Keratinocyte (primary cell): ENCODE data around the gene MTFP1. TPM values are rescaled to one million over a fixed set of nuclear protein-coding genes. Genes with fewer than 3 reads are reported as not detected.
"Not testable (repeated sequence)": the region's sequence is repeated elsewhere in the genome, so short reads cannot be mapped to it uniquely, and the experiment has no call there.

Experiments
- DNase-seq: peaks from one replicate; pipeline ENCODE4 v3.0.0-alpha.2; 2011; ENCODE audit warnings: low read depth, missing footprints, low spot score
- FAIRE-seq: peaks from 2 replicates; lab custom pipeline; 2011; peaks lifted over from hg19 to GRCh38; lab: Jason Lieb, UNC
- H2AFZ ChIP-seq: 2 replicates; pipeline ENCODE4 v1.6.0; 2012; ENCODE audit warnings: low read length, control low read depth, inconsistent platforms; ENCODE audit not compliant: control insufficient read depth
- H3K27ac ChIP-seq: 2 replicates; pipeline ENCODE4 v1.5.1; 2011; ENCODE audit warnings: low read length; ENCODE audit not compliant: control insufficient read depth, insufficient read depth
- H3K27me3 ChIP-seq: 3 replicates; pipeline ENCODE4 v1.6.0; 2011; ENCODE audit warnings: low read length; ENCODE audit not compliant: control insufficient read depth, insufficient read depth; ENCODE audit errors: extremely low read depth
- H3K36me3 ChIP-seq, 2 experiments: 2 replicates in 1 of 2; 3 replicates in 1 of 2; pipeline ENCODE4 v1.5.1; 2011; ENCODE audit warnings: low read length in 2 of 2, mild to moderate bottlenecking in 1 of 2; ENCODE audit not compliant: control insufficient read depth in 2 of 2, insufficient read depth in 2 of 2; ENCODE audit errors: extremely low read depth in 1 of 2
- H3K4me1 ChIP-seq: 3 replicates; pipeline ENCODE4 v1.5.1; 2011; ENCODE audit warnings: low read length; ENCODE audit not compliant: control insufficient read depth, insufficient read depth; ENCODE audit errors: extremely low read depth
- H3K4me2 ChIP-seq: 3 replicates; pipeline ENCODE4 v1.6.0; 2011; ENCODE audit warnings: low read depth, low read length; ENCODE audit not compliant: control insufficient read depth, insufficient read depth; ENCODE audit errors: extremely low read depth
- H3K4me3 ChIP-seq, 3 experiments: fragments of 200-600 bp in 1 of 3; sonication (generic) in 1 of 3; 2 replicates in 2 of 3; 3 replicates in 1 of 3; pipeline ENCODE4 v1.5.1; 2011 to 2016; ENCODE audit warnings: low read length in 3 of 3, mild to moderate bottlenecking in 3 of 3, control low read depth in 2 of 3, inconsistent platforms in 1 of 3, low read depth in 1 of 3, mixed read lengths in 1 of 3, mixed run types in 1 of 3, moderate library complexity in 1 of 3; ENCODE audit not compliant: control insufficient read depth in 2 of 3, insufficient read depth in 2 of 3; ENCODE audit errors: extremely low read depth in 1 of 3
- H3K79me2 ChIP-seq: 2 replicates; pipeline ENCODE4 v1.6.0; 2012; ENCODE audit warnings: low read length; ENCODE audit not compliant: control insufficient read depth, insufficient read depth
- H3K9ac ChIP-seq: 3 replicates; pipeline ENCODE4 v1.6.0; 2011; ENCODE audit warnings: low read length; ENCODE audit not compliant: control insufficient read depth, insufficient read depth; ENCODE audit errors: extremely low read depth
- H3K9me1 ChIP-seq: 3 replicates; pipeline ENCODE4 v1.6.0; 2011; ENCODE audit warnings: low read length; ENCODE audit not compliant: control insufficient read depth, insufficient read depth; ENCODE audit errors: extremely low read depth
- H3K9me3 ChIP-seq: 2 replicates; pipeline ENCODE4 v1.5.1; 2012; ENCODE audit warnings: low read depth, low read length; ENCODE audit not compliant: control insufficient read depth
- H4K20me1 ChIP-seq: 3 replicates; pipeline ENCODE4 v1.6.0; 2011; ENCODE audit warnings: low read length; ENCODE audit not compliant: control insufficient read depth, insufficient read depth; ENCODE audit errors: extremely low read depth
- EZH2 ChIP-seq: IDR thresholded peaks from one replicate; pipeline ENCODE4 v1.6.1; 2012; ENCODE audit warnings: inconsistent platforms, mild to moderate bottlenecking, low read length, moderate library complexity
- dilution Hi-C: fragments of 300-500 bp; cut with MboI; formaldehyde crosslinking; loops from one replicate; pipeline ENCODE4 v1.7.0; 2020; ENCODE audit warnings: low sequenced_read_pairs; ENCODE audit not compliant: extremely low pct_ligation_motif_present
- polyA plus RNA-seq, 5 experiments: library from polyadenylated mRNA; depleted of rRNA in 3 of 5; stranded (reverse) in 3 of 5; stranded (forward) in 1 of 5; unstranded in 1 of 5; fragments of >200 nt; gene quantifications; 1 replicate in 1 of 5; 2 replicates in 3 of 5; 3 replicates in 1 of 5; pipeline versions ENCODE4 v1.2.1 to v1.2.3, GENCODE V29; 2011 to 2012; ENCODE audit warnings: missing spikeins in 2 of 5, low read depth in 1 of 5, low replicate concordance in 1 of 5
- TF ChIP-seq, protein P1 (sequence below), 3 experiments: IDR thresholded peaks in 1 of 3; conservative IDR thresholded peaks in 1 of 3; optimal IDR thresholded peaks in 1 of 3; 2 replicates in 2 of 3; 3 replicates in 1 of 3; pipeline versions ENCODE3 to v1.5.1; 2011; ENCODE audit warnings: low read length in 3 of 3, mild to moderate bottlenecking in 3 of 3, moderate library complexity in 2 of 3, control low read depth in 1 of 3, inconsistent platforms in 1 of 3; ENCODE audit not compliant: insufficient read depth in 2 of 3; ENCODE audit errors: extremely low read depth in 1 of 3

Gene MTFP1
- polyA plus RNA-seq, 1 donor (not counting 4 experiments of a cell fraction or from before 2014, with no cell fraction given) = 8.4 TPM

GRCh38 chr22:30402028-30402765 lies 23.4 kb upstream of the MTFP1 start:
- H3K36me3 ChIP-seq = peaks cover 20 to 45% of the 10 kb centered on the region in 2 experiments

DNA sequence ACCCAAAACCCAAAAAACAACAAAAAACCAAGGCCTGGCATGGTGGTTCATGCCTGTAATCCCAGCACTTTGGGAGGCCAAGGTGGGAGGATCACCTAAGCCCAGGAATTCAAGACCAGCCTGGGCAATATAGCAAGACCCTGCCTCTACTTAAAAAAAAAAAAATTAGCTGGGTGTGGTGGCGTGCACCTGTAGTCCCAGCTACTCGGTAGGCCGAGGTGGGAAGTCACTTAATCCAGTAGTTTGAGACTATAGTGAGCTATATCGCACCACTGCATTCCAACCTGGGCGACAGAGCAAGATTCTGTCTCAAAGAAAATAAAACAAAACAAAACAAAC lies 22.8 kb upstream of the MTFP1 start:
- H3K4me2 ChIP-seq, dilution Hi-C loops, H3K27ac ChIP-seq, H3K27me3 ChIP-seq, FAIRE-seq, H3K9me3 ChIP-seq, H4K20me1 ChIP-seq, H3K4me3 ChIP-seq, H3K9ac ChIP-seq, H3K9me1 ChIP-seq, H2AFZ ChIP-seq, DNase-seq: not testable (repeated sequence)
- Histone ChIP-seq H3K4me1 (peaks cover 26% of the 10 kb centered on the region), H3K36me3 (peaks cover 23 to 48% of the 10 kb centered on the region in 2 experiments), H3K79me2 (peaks cover 69% of the 10 kb centered on the region)

More at GRCh38 chr22:30402028-30402765, 23.4 kb upstream of the MTFP1 start:
- DNase-seq (no peak), FAIRE-seq (no peak)
- Histone ChIP-seq H3K9me3 (no peaks in the 10 kb centered on the region), H3K9ac (no peak overlapping the region), H3K4me1 (peaks cover 26% of the 10 kb centered on the region), H3K4me2 (no peak overlapping the region), H3K79me2 (peaks cover 75% of the 10 kb centered on the region), H3K27ac (no peak overlapping the region), H2AFZ (no peak overlapping the region), H4K20me1 (no peaks in the 10 kb centered on the region), H3K4me3 (no peak overlapping the region), H3K9me1 (no peaks in the 10 kb centered on the region), H3K27me3 (no peaks in the 10 kb centered on the region)
- dilution Hi-C loops = no loop called here
- TF ChIP-seq, protein P1, sequence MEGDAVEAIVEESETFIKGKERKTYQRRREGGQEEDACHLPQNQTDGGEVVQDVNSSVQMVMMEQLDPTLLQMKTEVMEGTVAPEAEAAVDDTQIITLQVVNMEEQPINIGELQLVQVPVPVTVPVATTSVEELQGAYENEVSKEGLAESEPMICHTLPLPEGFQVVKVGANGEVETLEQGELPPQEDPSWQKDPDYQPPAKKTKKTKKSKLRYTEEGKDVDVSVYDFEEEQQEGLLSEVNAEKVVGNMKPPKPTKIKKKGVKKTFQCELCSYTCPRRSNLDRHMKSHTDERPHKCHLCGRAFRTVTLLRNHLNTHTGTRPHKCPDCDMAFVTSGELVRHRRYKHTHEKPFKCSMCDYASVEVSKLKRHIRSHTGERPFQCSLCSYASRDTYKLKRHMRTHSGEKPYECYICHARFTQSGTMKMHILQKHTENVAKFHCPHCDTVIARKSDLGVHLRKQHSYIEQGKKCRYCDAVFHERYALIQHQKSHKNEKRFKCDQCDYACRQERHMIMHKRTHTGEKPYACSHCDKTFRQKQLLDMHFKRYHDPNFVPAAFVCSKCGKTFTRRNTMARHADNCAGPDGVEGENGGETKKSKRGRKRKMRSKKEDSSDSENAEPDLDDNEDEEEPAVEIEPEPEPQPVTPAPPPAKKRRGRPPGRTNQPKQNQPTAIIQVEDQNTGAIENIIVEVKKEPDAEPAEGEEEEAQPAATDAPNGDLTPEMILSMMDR (optimal IDR thresholded peaks at IDR 0.05 in 1 of 3, IDR thresholded peaks at IDR 0.05 in 1 of 3, conservative IDR thresholded peaks at IDR 0.05 in 1 of 3; ENCODE audit: extremely low read depth in 1 of 3, insufficient read depth in 2 of 3, low read length in 3 of 3) = no peak
- TF ChIP-seq EZH2 = no peak
